IPS DF 19.7 (cell line): Measurements from ENCODE around the gene MBD3.

Experiments
- DNase-seq: peaks from one replicate; pipeline ENCODE4 v3.0.0-alpha.2; 2013; ENCODE audit warnings: low read depth, low spot score

MBD3 gene

GRCh38 chr19:1572795-1573194 is 19.9 kb downstream of the MBD3 start:
- DNase-seq: no peak

GRCh38 chr19:1571358-1571757 is 21.3 kb downstream of the MBD3 start:
- no peak for DNase-seq

- no peak for DNase-seq
Observed at GRCh38 chr19:1570836-1571235, 21.8 kb downstream of the MBD3 start.

GRCh38 chr19:1569997-1570396 is 22.7 kb downstream of the MBD3 start:
- DNase-seq: no peak

- DNase-seq: no peak
Observed at GRCh38 chr19:1568320-1569019, 24.2 kb downstream of the MBD3 start, which contains the start of gene MEX3D. MEX3D (minus strand) TSS chr19:1568325; CDS start chr19:1568058, 267 bp downstream.

GRCh38 chr19:1567848-1568227 is 24.8 kb downstream of the MBD3 start:
- no peak for DNase-seq

- no peak for DNase-seq
Observed at GRCh38 chr19:1567116-1567847, 25.4 kb downstream of the MBD3 start.

- DNase-seq: no peak
Observed at GRCh38 chr19:1566392-1567115, 26.1 kb downstream of the MBD3 start.

- DNase-seq: no peak
Observed at GRCh38 chr19:1563251-1563650, 29.4 kb downstream of the MBD3 start.

GRCh38 chr19:1561236-1561842 is 31.3 kb downstream of the MBD3 start:
- no peak for DNase-seq

- no peak for DNase-seq
Observed at GRCh38 chr19:1560286-1560882, 32.3 kb downstream of the MBD3 start.

- DNase-seq: no peak
Observed at GRCh38 chr19:1558552-1558951, 34.1 kb downstream of the MBD3 start.

GRCh38 chr19:1556390-1557070 is 36.1 kb downstream of the MBD3 start:
- no peak for DNase-seq

- DNase-seq: no peak
Observed at GRCh38 chr19:1555487-1556389, 36.9 kb downstream of the MBD3 start.

GRCh38 chr19:1554968-1555367 is 37.7 kb downstream of the MBD3 start:
- no peak for DNase-seq

- DNase-seq: no peak
Observed at GRCh38 chr19:1553415-1553814, 39.2 kb downstream of the MBD3 start.

- no peak for DNase-seq
Observed at GRCh38 chr19:1551068-1552040, 41.3 kb downstream of the MBD3 start.

- DNase-seq: no peak
Observed at GRCh38 chr19:1549332-1549945, 43.2 kb downstream of the MBD3 start.
